GM19239 (cell line): ENCODE data around the gene GJE1.
"Not testable (repeated sequence)": the region's sequence is repeated elsewhere in the genome, so short reads cannot be mapped to it uniquely, and the experiment has no call there.

Experiments used
- DNase-seq: peaks from one replicate; pipeline ENCODE4 v3.0.0; 2011; ENCODE audit warnings: low spot score; ENCODE audit not compliant: insufficient read length
- FAIRE-seq: peaks from 2 replicates; lab custom pipeline; 2011; peaks lifted over from hg19 to GRCh38; lab: Jason Lieb, UNC

GJE1 gene, protein sequence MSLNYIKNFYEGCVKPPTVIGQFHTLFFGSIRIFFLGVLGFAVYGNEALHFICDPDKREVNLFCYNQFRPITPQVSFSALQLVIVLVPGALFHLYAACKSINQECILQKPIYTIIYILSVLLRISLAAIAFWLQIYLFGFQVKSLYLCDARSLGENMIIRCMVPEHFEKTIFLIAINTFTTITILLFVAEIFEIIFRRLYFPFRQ

DNA sequence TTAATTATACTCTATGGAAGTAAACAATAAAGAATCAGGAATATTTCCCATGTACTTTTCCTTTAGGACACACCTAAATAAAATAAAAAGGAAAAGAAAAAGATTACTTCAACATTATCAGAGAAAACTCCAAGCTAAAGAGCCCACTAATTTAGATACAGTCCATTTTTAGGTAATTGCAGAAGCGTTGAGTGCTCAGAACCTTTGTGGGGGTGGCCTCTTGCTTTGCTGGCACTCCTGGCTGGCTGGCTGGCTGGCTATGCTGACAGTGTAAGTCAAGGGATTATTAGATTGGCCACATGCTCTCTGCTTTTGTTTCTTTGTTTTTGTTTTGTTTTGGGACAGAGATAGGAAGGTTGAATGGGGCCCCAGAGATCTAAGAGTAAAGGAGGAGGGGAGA lies at the start of gene GJE1:
TSS of gene GJE1 (plus strand) at position 301 of the 400 bp plus-strand sequence. CDS start 234 bp downstream, outside the sequence.
- DNase-seq (no peak), FAIRE-seq (no peak)

DNA sequence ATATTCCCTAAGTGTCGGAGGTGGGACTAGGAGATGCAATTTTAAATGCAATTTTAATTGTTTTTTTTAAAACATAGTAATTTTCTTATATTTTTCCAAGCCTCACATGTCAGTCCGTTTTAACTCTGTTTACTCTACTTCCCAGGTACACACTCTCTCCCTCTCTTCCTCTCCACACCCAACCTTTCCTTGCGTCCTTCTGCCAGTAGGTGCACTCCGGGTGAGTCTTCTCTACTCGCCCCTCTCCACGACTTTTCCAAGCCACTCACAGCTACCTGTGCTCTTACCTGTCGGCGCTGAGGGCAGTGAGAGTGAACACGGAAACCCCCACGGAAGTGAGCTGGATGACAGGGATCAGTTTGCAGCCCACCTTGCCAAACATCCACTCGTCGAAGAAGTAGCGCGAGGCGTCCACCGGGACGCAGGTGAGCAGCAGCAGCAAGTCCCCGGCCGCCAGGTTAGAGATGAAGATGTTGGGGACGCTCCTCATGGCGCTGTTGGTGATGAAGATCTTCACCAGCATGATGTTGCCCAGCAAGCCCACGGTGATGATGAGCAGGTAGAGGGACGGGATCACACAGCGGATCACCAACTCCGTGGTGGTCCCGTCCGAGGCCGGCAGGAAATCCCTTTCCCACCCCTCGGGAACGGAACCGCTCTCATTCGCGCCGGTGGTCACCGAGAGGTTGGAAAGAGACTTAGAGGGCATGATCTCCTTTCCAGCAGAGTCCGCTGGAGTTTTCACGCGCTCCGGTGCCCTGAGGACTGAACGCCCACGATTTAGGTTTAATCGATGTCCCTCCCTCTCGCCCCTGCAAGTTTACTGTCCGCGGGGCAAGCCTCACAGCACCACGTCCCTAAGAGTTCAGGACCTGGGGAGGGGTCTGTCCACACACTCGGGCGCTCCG lies 44.5 kb upstream of the GJE1 start:
- no peak for FAIRE-seq

DNA sequence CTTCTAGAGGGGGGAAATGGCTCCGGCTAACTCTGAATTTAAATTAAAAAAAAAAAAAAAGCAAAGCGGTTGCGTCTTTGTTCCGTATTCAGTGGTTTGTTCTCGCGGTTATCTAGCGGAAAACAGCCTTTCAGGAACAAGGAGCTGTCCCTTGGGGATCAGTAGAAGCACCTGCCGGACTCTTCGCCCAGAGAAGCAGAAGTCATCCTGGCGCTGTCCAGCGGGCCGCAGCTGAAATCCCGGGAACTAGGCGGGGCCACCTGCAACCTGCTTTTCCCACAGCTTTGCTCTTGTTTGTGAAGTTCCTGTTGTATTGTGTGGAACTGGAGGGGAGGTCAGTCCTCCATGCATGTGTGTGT lies 43.9 kb upstream of the GJE1 start:
- DNase-seq (no peak), FAIRE-seq (no peak)

More for the DNA sequence above, 44.5 kb upstream of the GJE1 start:
- DNase-seq: no peak

DNA sequence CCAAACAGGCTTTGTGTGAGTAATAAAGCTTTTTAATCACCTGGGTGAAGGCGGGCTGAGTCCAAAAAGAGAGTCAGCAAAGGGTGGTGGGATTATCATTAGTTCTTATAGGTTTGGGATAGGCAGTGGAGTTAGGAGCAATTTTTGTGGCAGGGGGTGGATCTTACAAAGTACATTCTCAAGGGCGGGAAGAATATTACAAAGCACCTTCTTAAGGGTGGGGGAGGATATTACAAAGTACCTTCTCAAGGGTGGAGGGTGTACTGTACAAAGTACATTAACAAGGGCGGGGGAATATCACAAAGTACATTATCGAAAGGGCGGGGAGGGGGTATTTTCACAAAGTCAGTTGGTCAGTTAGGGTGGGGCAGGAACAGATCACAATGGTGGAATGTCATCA lies 27.9 kb upstream of the GJE1 start:
- DNase-seq, FAIRE-seq: not testable (repeated sequence)

DNA sequence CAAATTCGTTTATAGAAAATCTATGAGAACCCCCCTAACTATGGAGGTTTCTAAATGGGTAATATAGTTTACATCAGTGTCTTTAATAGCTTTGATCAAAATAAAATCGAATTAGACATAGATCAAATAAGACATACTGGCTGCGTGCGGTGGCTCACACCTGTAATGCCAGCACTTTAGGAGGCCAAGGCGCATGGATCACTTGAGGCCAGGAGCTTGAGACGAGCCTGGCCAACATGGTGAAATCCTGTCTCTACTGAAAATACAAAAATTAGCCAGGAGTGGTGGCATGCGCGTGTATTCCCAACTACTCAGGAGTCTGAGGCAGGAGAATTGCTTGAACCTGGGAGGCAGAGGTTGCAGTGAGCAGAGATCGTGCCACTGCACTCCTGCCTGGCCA lies 21.9 kb upstream of the GJE1 start:
- DNase-seq, FAIRE-seq: not testable (repeated sequence)

DNA sequence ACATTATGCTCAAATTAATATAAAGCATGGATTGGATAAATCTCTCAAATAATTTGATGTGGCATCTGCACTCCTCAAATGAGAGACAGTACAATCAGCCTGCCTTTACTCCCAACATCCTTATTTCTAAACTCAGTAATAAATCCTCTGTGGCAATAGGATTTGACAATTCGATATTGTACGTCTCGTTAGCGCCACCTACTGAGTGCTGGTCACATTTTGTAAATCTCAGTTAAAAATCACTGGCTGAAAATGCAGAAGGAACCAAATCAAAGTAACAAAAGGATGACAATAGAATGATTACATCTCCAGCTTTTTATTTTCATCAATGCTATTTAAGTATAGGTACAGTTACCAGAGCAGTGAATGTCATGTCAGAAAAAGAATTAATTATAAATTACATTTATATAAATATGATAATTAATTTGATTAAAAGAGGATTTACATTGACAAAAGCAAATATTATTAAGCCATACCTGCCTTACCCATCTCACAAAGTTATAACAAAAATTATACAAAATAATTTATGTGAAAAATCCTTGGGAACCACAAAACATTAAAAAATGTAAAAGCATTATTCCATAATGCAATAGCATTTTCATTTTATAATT lies 20.2 kb upstream of the GJE1 start:
- FAIRE-seq: peak; percentile 78

DNA sequence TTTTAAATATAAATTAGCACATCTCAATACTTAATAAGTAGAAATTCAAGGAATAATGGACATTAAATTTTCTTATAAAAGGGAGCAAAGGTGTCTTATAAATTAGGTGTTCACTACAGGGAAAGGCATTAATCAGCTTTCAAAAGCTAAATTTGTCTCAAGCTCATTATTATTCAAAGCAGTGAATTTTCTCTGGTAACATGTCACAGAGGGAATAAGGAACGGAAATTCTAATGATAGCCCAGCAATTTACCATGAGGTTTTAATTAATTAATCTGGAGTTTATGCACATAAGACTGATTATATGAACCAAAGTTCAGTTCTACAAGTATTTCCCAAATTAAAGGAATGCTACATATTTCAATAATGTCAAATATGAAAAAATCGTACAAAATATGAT lies 15.4 kb upstream of the GJE1 start:
- DNase-seq: no peak
- FAIRE-seq: no peak

More for the DNA sequence above, 20.2 kb upstream of the GJE1 start:
- peak; percentile 15 for DNase-seq

DNA sequence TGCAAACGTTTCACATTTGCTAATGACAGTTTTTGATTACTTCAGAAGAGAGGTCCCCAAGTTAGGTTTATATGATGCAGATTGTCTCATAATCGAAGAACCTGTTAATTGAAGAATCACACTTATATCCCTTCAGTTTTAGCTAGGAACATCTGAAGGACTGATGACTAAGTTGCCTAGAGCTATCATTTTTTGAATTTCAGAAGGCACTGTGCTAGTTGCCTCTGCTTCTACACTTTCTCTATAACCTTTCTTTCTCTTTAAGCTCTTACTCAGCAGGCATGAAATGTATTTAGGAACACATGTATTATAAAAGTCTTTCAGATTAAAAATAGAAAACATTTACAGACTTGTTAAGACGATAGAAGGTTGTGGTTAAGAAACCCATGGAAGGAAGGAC lies 14.4 kb upstream of the GJE1 start:
- DNase-seq (no peak), FAIRE-seq (no peak)

DNA sequence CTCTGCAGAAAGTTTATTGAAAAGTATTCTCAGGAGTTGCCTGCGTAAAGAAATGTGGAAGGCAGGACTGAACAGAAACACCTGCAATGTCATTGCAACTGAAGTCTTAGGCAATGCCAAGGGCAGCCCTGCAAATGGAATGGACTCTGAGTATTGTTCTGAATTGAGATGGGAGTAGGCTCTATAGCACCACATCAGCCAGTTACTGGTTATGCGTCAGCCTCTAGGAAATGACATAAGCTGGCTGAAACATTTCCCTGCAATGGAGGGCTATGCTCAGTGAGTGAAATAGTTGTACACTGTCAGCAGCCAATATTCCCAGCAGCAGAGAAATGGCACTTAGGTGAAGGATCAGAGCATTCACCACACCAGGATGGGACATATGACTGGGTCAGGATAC lies 13.8 kb upstream of the GJE1 start:
- DNase-seq (no peak), FAIRE-seq (peak; percentile 28)

DNA sequence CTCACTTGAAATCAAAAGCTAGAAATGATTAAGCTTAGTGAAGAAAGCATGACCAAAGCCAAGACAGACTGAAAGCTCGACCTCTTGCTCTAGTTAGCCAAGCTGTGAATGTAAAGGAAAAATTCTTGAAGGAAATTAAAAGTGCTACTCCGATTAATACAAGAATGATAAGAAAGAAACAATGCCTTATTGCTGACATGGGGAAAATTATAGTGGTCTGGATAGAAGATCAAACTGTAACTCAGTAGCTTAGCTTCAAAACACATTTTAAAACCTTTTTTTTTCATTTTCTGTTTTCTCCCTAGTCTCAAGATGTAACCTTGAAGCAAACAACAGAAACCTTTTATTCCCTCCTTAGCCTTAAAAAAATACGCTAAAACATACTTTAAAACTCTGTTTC lies 11.4 kb upstream of the GJE1 start:
- FAIRE-seq (no peak), DNase-seq (no peak)

DNA sequence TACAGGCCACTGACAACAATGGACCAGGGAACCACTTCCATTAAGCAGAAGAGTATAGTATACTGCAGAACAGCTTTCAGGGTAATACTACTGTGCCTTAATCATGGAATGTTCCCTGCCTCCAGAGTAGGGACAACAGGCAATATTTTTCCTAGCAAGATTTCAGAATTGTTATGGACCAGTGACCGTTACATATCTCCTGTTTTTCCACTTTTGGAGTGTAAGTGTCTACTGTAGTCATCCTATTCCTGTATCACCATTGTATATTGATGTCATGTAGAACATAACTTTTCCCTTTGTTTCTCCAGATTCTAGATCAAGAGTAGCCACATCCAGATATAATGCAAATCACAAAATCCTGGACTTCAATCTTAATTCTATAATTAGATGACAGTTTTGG lies 1.9 kb upstream of the GJE1 start:
- no peak for FAIRE-seq
- DNase-seq: no peak

DNA sequence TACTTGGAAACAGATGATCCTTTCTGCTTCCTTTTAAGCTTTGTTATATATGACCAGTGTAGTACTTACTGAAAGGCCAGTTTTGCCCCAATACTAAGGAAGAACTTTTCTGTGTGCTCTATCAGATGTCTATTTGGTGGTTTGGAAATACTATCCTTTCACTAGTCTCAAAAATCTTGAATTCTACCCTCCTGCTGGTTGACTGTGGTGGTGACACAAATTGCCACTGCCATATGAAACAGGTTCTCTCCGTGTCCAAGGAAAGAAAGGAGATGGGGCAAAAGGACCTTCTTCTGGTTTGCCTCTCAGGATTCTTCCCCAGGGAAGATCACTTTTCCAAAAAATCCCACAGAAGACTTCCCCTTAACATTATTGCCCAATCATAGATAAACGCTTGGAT lies 6.2 kb downstream of the GJE1 start:
- FAIRE-seq: no peak
- no peak for DNase-seq

DNA sequence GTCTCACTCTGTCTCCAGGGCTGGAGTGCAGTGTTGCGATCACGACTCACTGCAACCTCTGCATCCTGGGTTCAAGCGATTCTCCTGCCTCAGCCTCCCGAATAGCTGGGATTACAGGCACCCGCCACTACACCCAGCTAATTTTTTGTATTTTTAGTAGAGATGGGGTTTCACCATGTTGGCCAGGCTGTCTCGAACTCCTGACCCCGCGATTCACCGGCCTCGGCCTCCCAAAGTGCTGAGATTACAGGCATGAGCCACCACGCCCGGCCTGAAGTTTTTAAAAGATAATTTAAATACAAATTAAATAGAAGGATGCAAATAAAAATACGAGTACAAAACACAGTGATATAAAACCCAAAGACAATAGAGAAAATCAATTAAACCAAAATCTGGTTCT lies 8.8 kb downstream of the GJE1 start:
- not testable (repeated sequence) for FAIRE-seq, DNase-seq

DNA sequence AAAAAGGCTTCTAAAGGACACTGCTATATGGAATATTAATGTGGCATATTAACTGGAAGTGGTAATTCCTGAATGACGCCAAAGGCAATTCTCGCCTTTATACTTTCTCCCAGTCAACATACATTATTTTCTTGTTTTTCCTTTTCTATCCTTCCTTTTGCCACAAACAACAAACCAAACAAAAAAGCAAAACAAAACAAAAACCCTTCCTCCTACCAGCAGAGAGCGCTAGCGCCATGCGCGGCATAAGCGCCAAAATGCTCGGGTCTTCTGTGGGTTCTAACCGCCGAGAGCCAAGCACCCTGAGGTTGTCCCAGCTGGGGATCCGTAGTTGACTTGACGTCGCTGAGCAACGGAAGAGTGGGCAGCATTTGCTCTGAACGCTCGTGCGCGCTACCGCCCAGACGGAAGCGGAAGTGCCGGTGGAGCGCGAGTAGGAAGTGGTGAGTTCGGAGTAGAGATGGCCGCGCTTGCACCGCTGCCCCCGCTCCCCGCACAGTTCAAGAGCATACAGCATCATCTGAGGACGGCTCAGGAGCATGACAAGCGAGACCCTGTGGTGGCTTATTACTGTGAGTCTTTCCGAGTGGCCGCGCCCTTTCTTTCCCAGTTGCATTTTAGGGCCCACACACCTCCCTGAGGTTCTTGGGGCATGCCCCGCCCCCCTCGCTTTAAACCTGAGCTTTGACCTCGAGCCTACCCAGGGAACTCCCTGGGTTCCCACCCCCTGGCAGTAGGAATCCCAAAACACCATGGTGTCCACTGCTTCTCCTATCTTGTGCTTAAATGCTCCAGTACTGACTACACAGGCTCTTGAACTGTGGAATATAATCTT lies 14.3 kb downstream of the GJE1 start, which contains the start of the genes NMBR and VTA1:
TSS of gene NMBR (minus strand) at position 295 of the 835 bp plus-strand sequence. CDS start 58,464 bp downstream, outside the sequence.
TSS of gene VTA1 (plus strand) at position 436 of the 835 bp plus-strand sequence. CDS start at position 461, 25 bp downstream.
- FAIRE-seq (peak; percentile 99), DNase-seq (peak; percentile 65)

DNA sequence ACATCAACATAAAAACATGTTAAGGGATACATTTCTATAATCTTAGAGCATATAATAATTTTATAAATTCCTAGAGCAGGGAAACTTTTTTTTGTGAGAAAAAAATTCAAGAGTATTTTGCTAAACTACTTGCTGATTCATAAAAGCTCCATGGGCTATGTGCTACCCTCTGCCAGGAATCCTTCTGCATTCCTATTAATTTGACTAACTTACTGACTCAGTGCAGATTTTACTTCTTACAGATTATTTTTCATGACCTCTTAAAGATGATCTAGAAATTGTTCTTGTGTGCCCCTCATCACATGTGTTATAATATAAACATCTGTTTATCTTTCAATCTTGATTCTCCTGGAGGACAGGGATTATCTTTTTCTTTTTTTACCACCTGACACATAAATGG lies 20.0 kb downstream of the GJE1 start:
- FAIRE-seq (no peak), DNase-seq (no peak)

DNA sequence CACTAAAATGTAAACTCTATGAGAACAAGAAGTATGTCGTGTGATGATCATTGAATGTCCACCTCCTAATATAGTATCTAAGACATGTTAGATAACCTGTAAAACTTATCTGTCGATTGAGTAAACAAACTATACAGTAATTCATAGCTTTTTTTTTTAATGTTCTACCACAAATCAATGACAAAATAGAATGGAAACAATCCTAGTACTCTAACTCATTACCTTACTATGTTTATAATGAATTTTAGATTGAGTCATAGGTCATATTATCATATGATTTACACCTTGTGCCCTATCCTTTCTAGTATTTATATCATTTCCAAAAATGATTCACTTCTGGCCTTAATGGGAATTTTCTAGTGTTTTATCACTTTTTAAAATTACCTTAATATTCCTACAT lies 20.5 kb downstream of the GJE1 start:
- FAIRE-seq: no peak

DNA sequence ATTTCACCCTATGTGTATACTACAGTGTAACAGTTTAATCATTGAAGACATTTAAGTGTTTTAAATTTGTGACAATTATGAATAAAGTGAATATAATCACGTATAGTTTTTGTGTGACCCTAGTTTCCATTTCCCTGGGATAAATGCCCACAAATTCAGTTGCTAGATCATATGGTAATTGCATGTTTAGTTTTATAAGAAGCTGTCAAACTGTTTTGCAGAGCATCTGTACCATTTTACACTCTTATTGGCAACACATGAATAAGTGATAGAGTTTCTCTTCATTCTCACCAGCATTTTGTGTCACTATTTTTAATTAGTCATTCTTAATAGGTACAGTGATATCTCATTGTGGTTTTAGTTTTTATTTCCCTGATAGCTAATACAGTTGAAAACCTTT lies 21.6 kb downstream of the GJE1 start:
- no peak for FAIRE-seq
- no peak for DNase-seq

More for the DNA sequence above, 20.5 kb downstream of the GJE1 start:
- no peak for DNase-seq

DNA sequence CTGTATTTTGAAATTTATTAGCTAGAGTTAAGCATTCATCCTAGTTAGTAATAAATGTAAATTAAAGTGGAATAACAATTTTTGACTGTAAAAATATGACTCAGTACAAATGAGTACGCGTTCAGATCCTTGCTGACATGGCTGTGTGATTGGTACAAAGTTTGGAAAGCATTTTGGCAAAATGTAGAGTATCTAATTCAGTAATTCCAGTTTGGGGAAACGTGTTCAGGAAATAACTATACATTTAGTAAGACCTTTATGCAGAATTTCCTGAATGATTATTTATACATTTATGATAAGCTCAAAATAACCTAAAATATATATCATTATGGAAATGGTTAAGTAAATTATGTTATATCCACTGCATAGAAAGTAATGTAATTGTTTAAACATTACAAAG lies 22.4 kb downstream of the GJE1 start:
- FAIRE-seq (no peak), DNase-seq (no peak)

DNA sequence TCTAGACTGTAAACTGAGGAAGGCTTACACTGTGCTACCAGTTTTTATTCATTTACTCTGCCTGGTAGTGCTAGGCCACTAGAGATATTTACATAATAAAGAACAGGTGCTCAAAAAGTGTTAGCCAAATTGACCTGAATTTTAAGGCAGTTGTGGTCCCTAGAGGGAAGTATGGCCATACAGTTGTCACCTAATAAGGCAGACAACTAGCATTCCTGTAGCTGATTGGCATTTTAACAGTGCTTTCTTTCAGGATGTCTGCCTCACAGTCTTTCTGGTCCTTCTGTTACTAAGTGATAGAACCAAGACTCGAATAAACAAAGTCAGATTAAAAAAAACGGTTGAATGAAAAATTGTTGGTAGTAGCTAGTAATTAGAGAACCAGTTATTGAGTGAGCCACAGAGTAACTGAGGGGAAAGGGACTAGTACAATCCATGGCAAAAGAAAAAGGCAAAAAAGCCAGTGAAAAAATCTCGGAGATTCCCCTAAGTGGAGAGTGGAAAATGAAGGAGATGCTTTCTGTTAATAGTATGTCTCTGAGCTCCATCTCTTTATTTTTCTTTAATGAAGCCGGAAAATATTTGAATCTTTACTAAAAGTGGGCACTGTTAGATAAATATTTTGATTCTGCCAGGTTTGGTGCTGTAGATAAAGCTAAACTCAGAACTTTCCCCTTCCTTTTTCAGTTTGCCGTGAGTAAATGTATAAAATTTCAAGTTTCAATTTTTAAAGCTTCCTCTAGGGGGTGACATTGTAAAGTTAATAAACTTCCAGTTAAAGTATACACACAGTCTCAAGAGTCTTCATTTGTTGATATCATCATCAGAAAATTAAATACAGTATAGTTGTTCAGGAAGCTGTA lies 23.4 kb downstream of the GJE1 start:
- peak; percentile 64 for FAIRE-seq
- DNase-seq: no peak
